Natural killer cell (primary cell): ENCODE measurements around the gene TBX4. TPM values are rescaled to one million over a fixed set of nuclear protein-coding genes. Genes with fewer than 3 reads are reported as not detected.

Source experiments
- ATAC-seq, 3 donors: fragments of 150-1000 bp in 2 of 3; fragments of 200-7000 bp in 1 of 3; cut with Tn5 transposase; 1 replicate in 1 of 3; 2 replicates in 2 of 3; pipeline ENCODE4 v1.10.0; 2021; ENCODE audit warnings: mild to moderate bottlenecking in 2 of 3, moderate library complexity in 2 of 3
- DNase-seq, 2 donors: peaks; one replicate each; pipeline versions ENCODE4 v3.0.0 to v3.0.0-alpha.2; 2013 to 2021; ENCODE audit warnings: mixed read lengths in 1 of 2
- H3K27ac ChIP-seq: one replicate; pipeline ENCODE4 v1.5.1; 2013; ENCODE audit warnings: mild to moderate bottlenecking, low read length
- H3K27me3 ChIP-seq: one replicate; pipeline ENCODE4 v1.6.1; 2013; ENCODE audit warnings: low read length; ENCODE audit not compliant: control insufficient read depth, insufficient read depth
- H3K36me3 ChIP-seq: one replicate; pipeline ENCODE4 v1.6.1; 2013; ENCODE audit warnings: low read length; ENCODE audit not compliant: control insufficient read depth, insufficient read depth
- H3K4me1 ChIP-seq: one replicate; pipeline ENCODE4 v1.6.1; 2013; ENCODE audit warnings: low read length; ENCODE audit not compliant: control insufficient read depth, insufficient read depth
- H3K4me3 ChIP-seq: one replicate; pipeline ENCODE4 v1.5.1; 2013; ENCODE audit warnings: low read length
- H3K9me3 ChIP-seq: one replicate; pipeline ENCODE4 v1.6.1; 2013; ENCODE audit warnings: low read length; ENCODE audit not compliant: control insufficient read depth, insufficient read depth
- H3K27ac Mint-ChIP-seq, 2 donors: one replicate each; pipeline ENCODE4 v1.8.0; 2022; ENCODE audit warnings: mild to moderate bottlenecking in 2 of 2, mixed read lengths in 2 of 2, moderate library complexity in 1 of 2
- H3K27me3 Mint-ChIP-seq, 2 donors: one replicate each; pipeline ENCODE4 v1.8.0; 2022; ENCODE audit warnings: low read depth in 2 of 2, mixed read lengths in 2 of 2
- H3K36me3 Mint-ChIP-seq: one replicate; pipeline ENCODE4 v1.8.0; 2022; ENCODE audit warnings: mixed read lengths
- H3K4me1 Mint-ChIP-seq, 2 donors: one replicate each; pipeline ENCODE4 v1.8.0; 2022; ENCODE audit warnings: mixed read lengths in 2 of 2
- H3K4me3 Mint-ChIP-seq: one replicate; pipeline ENCODE4 v1.8.0; 2022; ENCODE audit warnings: mild to moderate bottlenecking, moderate library complexity, mixed read lengths
- H3K9me3 Mint-ChIP-seq, 2 donors: one replicate each; pipeline ENCODE4 v1.8.0; 2022; ENCODE audit warnings: mixed read lengths in 2 of 2
- WGBS: methylation state at CpG from one replicate; pipeline ENCODE4 v1.1.7; 2013; ENCODE audit warnings: missing lambda C conversion rate; ENCODE audit not compliant: insufficient coverage; 5-methylcytosine and 5-hydroxymethylcytosine counted together
- intact Hi-C: fragments of 100-400 bp; cut with micrococcal nuclease; formaldehyde crosslinking; loops from one replicate; pipeline ENCODE4 v1.14.2; 2022
- total RNA-seq, 4 donors: library from RNA; stranded (reverse); fragments of 120-200 nt in 1 of 4; gene quantifications; one replicate each; pipeline versions ENCODE4 v1.2.3 to v1.2.4, GENCODE V29; 2013 to 2022
- TF ChIP-seq, protein P1 (sequence below): fragments of 200-600 bp; IDR thresholded peaks from one replicate; pipeline ENCODE4 v1.8.0; 2022; ENCODE audit warnings: antibody characterized with exemption

Gene TBX4
- total RNA-seq, 3 donors from 2014 or later (not counting 1 experiment from before 2014, with no cell fraction given): not detected

- Histone ChIP-seq H3K27ac (no peak overlapping the region), H3K4me3 (no peak overlapping the region), H3K36me3 (no peaks in the 10 kb centered on the region), H3K4me1 (no peaks in the 10 kb centered on the region), H3K9me3 (no peaks in the 10 kb centered on the region), H3K27me3 (no peaks in the 10 kb centered on the region)
- H3K4me3 Mint-ChIP-seq: no peak overlapping the region
- intact Hi-C loops: no loop called here
- H3K4me1 Mint-ChIP-seq: no peaks in the 10 kb centered on the region
- no peaks in the 10 kb centered on the region for H3K36me3 Mint-ChIP-seq
- ATAC-seq: no peak
- TF ChIP-seq, protein P1, sequence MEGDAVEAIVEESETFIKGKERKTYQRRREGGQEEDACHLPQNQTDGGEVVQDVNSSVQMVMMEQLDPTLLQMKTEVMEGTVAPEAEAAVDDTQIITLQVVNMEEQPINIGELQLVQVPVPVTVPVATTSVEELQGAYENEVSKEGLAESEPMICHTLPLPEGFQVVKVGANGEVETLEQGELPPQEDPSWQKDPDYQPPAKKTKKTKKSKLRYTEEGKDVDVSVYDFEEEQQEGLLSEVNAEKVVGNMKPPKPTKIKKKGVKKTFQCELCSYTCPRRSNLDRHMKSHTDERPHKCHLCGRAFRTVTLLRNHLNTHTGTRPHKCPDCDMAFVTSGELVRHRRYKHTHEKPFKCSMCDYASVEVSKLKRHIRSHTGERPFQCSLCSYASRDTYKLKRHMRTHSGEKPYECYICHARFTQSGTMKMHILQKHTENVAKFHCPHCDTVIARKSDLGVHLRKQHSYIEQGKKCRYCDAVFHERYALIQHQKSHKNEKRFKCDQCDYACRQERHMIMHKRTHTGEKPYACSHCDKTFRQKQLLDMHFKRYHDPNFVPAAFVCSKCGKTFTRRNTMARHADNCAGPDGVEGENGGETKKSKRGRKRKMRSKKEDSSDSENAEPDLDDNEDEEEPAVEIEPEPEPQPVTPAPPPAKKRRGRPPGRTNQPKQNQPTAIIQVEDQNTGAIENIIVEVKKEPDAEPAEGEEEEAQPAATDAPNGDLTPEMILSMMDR: no peak
- no peak overlapping the region for H3K27ac Mint-ChIP-seq
- DNase-seq: no peak
- H3K9me3 Mint-ChIP-seq: no peaks in the 10 kb centered on the region
- WGBS: 85% methylated on average over 8 of the region's 9 CpGs
- peaks cover 0 to 4% of the 10 kb centered on the region in 2 donors for H3K27me3 Mint-ChIP-seq
These were observed 35.9 kb downstream of the TBX4 start for GRCh38 chr17:61487989-61488595.

GRCh38 chr17:61488878-61489718, 36.9 kb downstream of the TBX4 start:
- TF ChIP-seq, protein P1: no peak
- H3K4me3 ChIP-seq: no peak overlapping the region
- WGBS: 96% methylated on average over 14 of the region's 16 CpGs
- no peaks in the 10 kb centered on the region for H3K27me3 ChIP-seq
- H3K36me3 ChIP-seq: no peaks in the 10 kb centered on the region
- Mint-ChIP-seq H3K4me3 (no peak overlapping the region), H3K27me3 (peaks cover 0 to 4% of the 10 kb centered on the region in 2 donors), H3K27ac (no peak overlapping the region), H3K9me3 (no peaks in the 10 kb centered on the region), H3K4me1 (no peaks in the 10 kb centered on the region), H3K36me3 (no peaks in the 10 kb centered on the region)
- DNase-seq (no peak), ATAC-seq (no peak)
- no peaks in the 10 kb centered on the region for H3K4me1 ChIP-seq
- H3K27ac ChIP-seq: no peak overlapping the region
- intact Hi-C loops: no loop called here
- no peaks in the 10 kb centered on the region for H3K9me3 ChIP-seq

DNA sequence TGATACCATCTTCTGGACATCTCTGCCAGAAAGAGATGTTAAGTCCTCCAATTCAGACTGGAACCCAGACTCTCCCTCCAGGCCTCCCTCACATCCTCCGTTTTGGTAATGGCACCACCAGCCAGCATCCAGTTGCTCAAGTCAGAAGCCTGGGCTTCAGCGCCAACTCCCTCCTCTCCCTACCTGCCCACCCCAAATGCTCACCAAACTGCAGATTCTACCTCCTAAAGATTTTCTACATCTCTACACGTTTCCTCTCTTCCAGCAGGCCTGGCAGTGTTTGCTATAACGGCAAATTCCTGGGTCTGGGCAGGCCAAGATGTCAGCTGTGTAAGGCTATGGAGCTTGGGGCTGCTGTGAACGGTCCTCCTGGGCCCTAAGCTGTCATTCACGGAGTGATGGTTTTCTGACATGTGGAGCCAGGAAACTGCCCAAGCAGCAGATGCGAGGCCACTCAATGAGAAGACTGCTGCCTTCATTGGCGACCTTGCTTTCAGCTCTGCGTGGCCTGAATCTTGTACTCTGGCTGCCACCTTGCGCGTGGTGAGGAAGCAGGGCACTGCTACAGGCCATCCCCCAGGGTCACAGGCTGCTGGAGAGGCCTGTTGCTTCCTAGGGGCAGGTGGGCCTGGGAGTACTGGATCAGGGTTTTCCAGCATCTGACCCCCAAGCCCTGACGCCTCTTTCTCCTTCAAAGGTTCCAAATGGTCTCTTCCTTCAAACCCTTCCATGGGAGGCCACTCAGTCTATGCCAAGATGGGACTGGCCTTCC, 37.7 kb downstream of the TBX4 start:
- Mint-ChIP-seq H3K4me1 (no peaks in the 10 kb centered on the region), H3K4me3 (no peak overlapping the region), H3K36me3 (no peaks in the 10 kb centered on the region), H3K27ac (no peak overlapping the region), H3K27me3 (peaks cover 0 to 4% of the 10 kb centered on the region in 2 donors), H3K9me3 (no peaks in the 10 kb centered on the region)
- no peaks in the 10 kb centered on the region for H3K36me3 ChIP-seq
- H3K27me3 ChIP-seq: peaks cover 2% of the 10 kb centered on the region
- no peaks in the 10 kb centered on the region for H3K9me3 ChIP-seq
- no peak overlapping the region for H3K4me3 ChIP-seq
- DNase-seq (no peak), ATAC-seq (no peak)
- intact Hi-C loops: no loop called here
- no peaks in the 10 kb centered on the region for H3K4me1 ChIP-seq
- TF ChIP-seq, protein P1: no peak
- 89% methylated on average over 12 of the region's 12 CpGs for WGBS
- H3K27ac ChIP-seq: no peak overlapping the region
